K562 (cell line): ENCODE results near the gene STK33. TPM values are rescaled to one million over a fixed set of nuclear protein-coding genes. Genes with fewer than 3 reads are reported as not detected.

Source experiments
- CHD7 ChIP-seq: fragments of 200-600 bp; sonication (generic); IDR thresholded peaks from one replicate; pipeline ENCODE4 v1.6.1; 2012; ENCODE audit warnings: mild to moderate bottlenecking, low read depth, low read length, inconsistent platforms
- HNRNPLL ChIP-seq: fragments of 200-400 bp; formaldehyde crosslinking; IDR thresholded peaks from 2 replicates; pipeline ENCODE4 v1.6.1; 2017; ENCODE audit warnings: low read length, low read depth, mild to moderate bottlenecking; ENCODE audit not compliant: poor library complexity, severe bottlenecking
- ZSCAN29 ChIP-seq: fragments of 450-650 bp; IDR thresholded peaks from 2 replicates; pipeline ENCODE4 v1.6.1; 2017
- polyA plus RNA-seq, 8 experiments: library from polyadenylated mRNA; depleted of rRNA in 4 of 8; stranded (reverse) in 5 of 8; unstranded in 3 of 8; fragments of >200 nt; fragmentation: Nextera tagmentation in 2 of 8; fragmentation: Illumina TruSeq in 1 of 8; extraction: Ambion mirVana in 2 of 8; extraction: Trizol in 1 of 8; gene quantifications; 2 replicates each; pipeline versions ENCODE4 v1.2.1 to v1.2.3, GENCODE V29; 2011 to 2014; ENCODE audit warnings: inconsistent platforms in 1 of 8, missing spikeins in 1 of 8
- total RNA-seq, 7 experiments: library from RNA; depleted of rRNA in 6 of 7; stranded (reverse); fragments of >200 nt in 6 of 7; fragmentation: Illumina TruSeq in 2 of 7; extraction: Trizol in 2 of 7; gene quantifications; 2 replicates each; pipeline versions ENCODE4 v1.2.1 to v1.2.3, GENCODE V29; 2011 to 2021; ENCODE audit warnings: low replicate concordance in 1 of 7
- TF ChIP-seq, protein P1 (sequence below), 2 experiments: fragments of 450-650 bp in 1 of 2; sonication (generic) in 1 of 2; formaldehyde crosslinking in 1 of 2; IDR thresholded peaks; 2 replicates each; pipeline versions ENCODE4 v1.7.1 to v1.9.0; 2016 to 2022; ENCODE audit warnings: inconsistent platforms in 1 of 2, mild to moderate bottlenecking in 1 of 2, missing genetic modification reagents in 1 of 2

The STK33 gene
- total and polyA plus RNA-seq, 9 of the 15 experiments (the other 6 are each of a cell fraction or from before 2014, with no cell fraction given), result not detected

DNA sequence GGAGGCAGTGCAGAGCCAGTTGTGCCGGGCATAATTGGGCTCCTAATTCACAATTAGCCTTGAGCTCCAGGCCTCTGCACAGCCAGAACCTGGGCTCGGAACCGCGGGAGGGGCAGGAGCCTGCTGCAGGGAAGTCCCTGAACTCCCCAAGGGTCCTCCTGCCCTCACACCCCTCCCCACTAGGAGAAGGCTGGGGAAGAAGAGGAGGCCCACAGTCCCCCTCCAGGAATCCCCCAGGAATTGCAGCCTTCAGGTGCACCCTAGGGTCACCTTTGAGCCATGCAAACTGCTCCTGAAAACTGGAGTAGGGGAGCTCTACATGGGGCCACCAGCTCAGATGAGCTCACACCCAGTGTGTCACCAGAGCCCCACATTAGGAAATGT lies 236.5 kb downstream of the STK33 start (continued):
- TF ChIP-seq CHD7, result no peak
- TF ChIP-seq ZSCAN29, result no peak
- TF ChIP-seq, protein P1, sequence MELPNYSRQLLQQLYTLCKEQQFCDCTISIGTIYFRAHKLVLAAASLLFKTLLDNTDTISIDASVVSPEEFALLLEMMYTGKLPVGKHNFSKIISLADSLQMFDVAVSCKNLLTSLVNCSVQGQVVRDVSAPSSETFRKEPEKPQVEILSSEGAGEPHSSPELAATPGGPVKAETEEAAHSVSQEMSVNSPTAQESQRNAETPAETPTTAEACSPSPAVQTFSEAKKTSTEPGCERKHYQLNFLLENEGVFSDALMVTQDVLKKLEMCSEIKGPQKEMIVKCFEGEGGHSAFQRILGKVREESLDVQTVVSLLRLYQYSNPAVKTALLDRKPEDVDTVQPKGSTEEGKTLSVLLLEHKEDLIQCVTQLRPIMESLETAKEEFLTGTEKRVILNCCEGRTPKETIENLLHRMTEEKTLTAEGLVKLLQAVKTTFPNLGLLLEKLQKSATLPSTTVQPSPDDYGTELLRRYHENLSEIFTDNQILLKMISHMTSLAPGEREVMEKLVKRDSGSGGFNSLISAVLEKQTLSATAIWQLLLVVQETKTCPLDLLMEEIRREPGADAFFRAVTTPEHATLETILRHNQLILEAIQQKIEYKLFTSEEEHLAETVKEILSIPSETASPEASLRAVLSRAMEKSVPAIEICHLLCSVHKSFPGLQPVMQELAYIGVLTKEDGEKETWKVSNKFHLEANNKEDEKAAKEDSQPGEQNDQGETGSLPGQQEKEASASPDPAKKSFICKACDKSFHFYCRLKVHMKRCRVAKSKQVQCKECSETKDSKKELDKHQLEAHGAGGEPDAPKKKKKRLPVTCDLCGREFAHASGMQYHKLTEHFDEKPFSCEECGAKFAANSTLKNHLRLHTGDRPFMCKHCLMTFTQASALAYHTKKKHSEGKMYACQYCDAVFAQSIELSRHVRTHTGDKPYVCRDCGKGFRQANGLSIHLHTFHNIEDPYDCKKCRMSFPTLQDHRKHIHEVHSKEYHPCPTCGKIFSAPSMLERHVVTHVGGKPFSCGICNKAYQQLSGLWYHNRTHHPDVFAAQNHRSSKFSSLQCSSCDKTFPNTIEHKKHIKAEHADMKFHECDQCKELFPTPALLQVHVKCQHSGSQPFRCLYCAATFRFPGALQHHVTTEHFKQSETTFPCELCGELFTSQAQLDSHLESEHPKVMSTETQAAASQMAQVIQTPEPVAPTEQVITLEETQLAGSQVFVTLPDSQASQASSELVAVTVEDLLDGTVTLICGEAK (IDR thresholded peaks at IDR 0.05), result no peak
- TF ChIP-seq, protein P1 (CRISPR knock-in tag; IDR thresholded peaks at IDR 0.05), result no peak
- TF ChIP-seq HNRNPLL, result no peak
